Neural cell (in vitro differentiated cells): ENCODE measurements around the gene RAB6C. TPM values are rescaled to one million over a fixed set of nuclear protein-coding genes. Genes with fewer than 3 reads are reported as not detected.

Experiments
- polyA plus RNA-seq: library from polyadenylated mRNA; depleted of rRNA; stranded (reverse); fragments of >200 nt; gene quantifications from 2 replicates; pipeline ENCODE4 v1.2.3, GENCODE V29; 2014

Gene RAB6C
- polyA plus RNA-seq, 1 donor from 2014 or later, result 0.52 TPM

Other genes with a start within 250 kb of the RAB6C start
- gene POTEF, start 149.6 kb downstream of the RAB6C start, polyA plus RNA-seq, result 1.0 and 2.3 TPM in 2 replicates
- gene CCDC74B, start 165.4 kb downstream of the RAB6C start, polyA plus RNA-seq, result 22.8 and 24.2 TPM in 2 replicates
- 40.6 and 56.1 TPM in 2 replicates for gene SMPD4, start 201.9 kb downstream of the RAB6C start, polyA plus RNA-seq
- gene MZT2B, start 202.6 kb downstream of the RAB6C start, polyA plus RNA-seq, result 255 and 257 TPM in 2 replicates
- gene TUBA3E, start 218.8 kb downstream of the RAB6C start, polyA plus RNA-seq, result not detected in 2 replicates